ENCODE measurements around the gene IFRD2. TPM values are rescaled to one million over a fixed set of nuclear protein-coding genes. Genes with fewer than 3 reads are reported as not detected.

The IFRD2 gene
- total RNA-seq, 4 donors from 2014 or later: 42.0 to 129 (median 56.2) TPM

DNA sequence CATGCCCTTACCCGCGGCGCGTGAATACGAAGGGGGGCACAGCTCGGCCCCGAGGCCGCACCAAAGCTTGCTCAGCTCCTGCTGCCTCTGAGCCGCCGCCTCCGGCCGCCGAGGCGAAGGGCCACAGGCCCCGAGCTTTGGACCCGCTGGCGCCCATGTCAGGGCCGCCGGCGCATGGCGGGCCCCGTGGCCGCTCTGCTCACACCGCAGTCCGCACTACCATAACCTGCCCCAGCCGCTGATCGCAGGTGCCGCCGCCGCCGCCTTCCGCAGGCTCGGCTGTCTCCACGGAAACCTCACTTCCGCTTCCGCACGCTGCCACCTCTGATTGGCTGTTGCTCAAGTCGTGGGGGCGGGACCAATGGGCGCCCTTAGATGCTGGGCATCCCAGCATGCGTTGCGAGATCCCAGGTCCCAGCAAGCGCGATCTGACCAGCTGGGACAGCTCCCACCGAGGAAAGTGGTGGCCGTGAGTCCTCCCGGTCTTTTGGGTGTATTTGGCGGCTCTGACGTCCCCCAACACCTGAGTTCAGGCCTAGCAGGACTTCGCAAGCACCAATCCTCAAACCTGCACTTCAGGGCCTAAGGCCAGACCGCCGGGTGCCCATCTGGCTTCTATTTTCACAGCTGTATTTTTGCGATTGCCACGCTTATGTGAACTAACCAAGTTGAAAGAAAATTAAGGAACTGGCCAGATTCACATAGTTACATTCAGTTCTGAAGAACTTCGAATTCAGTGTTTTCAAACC, 35.9 kb upstream of the IFRD2 start, which contains the start of gene TUSC2:
TUSC2 (minus strand) TSS at position 281 of the 749 bp plus-strand sequence; CDS start at position 157, 124 bp downstream.
- TF ChIP-seq, protein P1, sequence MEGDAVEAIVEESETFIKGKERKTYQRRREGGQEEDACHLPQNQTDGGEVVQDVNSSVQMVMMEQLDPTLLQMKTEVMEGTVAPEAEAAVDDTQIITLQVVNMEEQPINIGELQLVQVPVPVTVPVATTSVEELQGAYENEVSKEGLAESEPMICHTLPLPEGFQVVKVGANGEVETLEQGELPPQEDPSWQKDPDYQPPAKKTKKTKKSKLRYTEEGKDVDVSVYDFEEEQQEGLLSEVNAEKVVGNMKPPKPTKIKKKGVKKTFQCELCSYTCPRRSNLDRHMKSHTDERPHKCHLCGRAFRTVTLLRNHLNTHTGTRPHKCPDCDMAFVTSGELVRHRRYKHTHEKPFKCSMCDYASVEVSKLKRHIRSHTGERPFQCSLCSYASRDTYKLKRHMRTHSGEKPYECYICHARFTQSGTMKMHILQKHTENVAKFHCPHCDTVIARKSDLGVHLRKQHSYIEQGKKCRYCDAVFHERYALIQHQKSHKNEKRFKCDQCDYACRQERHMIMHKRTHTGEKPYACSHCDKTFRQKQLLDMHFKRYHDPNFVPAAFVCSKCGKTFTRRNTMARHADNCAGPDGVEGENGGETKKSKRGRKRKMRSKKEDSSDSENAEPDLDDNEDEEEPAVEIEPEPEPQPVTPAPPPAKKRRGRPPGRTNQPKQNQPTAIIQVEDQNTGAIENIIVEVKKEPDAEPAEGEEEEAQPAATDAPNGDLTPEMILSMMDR (IDR thresholded peaks at IDR 0.05): peak in 1 of 5 experiments; percentile 44
- TF ChIP-seq EP300 (IDR thresholded peaks at IDR 0.05) (peak; percentile 87 to 89), POLR2A (IDR thresholded peaks at IDR 0.05) (peak; percentile 28 to 65)
- Histone ChIP-seq H3K27me3 (no peaks in the 10 kb centered on the region), H3K36me3 (peaks cover 5 to 55% (median 17%) of the 10 kb centered on the region in 3 donors), H3K4me1 (peaks cover 0 to 67% (median 21%) of the 10 kb centered on the region in 4 donors), H3K27ac (peak within 1 kb of the TSS; percentile 57 to 89 (median 86)), H3K9me3 (no peaks in the 10 kb centered on the region), H3K4me3 (peak within 1 kb of the TSS; percentile 78 to 97 (median 90))
- peak; percentile 98 for DNase-seq (ENCODE audit: low spot score in 2 of 2)
- 2 to 5% methylated on average over 30 to 43 of the region's 55 CpGs for WGBS, 2 donors

DNA sequence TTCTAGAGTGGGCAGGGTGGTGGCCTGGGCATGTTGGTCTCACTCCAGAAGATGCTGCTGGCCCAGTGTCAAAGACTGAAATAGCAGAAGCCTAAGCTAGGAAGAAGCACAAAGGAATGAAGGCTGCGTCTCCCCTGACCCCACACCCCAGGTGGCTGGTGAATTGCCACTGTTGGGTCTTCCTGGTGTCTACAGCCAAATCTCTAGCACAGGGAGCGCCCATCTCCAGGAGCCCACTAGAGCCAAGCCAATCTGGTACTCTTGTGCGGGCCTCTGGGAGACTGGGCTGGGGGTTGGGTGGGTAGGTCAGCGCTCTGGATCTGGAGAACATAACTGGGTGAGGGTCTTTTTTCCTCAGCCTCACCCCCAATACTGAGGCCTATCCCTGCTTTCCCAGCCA, 34.9 kb upstream of the IFRD2 start:
- DNase-seq (ENCODE audit: low spot score in 2 of 2): no peak
- Histone ChIP-seq H3K9me3 (no peaks in the 10 kb centered on the region), H3K27me3 (no peaks in the 10 kb centered on the region), H3K27ac (peak overlapping the region in 2 of 4 donors; percentile 88 to 89), H3K4me1 (peaks cover 0 to 70% (median 29%) of the 10 kb centered on the region in 4 donors), H3K4me3 (peak overlapping the region; percentile 78 to 97 (median 90)), H3K36me3 (peaks cover 5 to 50% (median 17%) of the 10 kb centered on the region in 3 donors)
- 70 to 75% methylated on average over 4 of the region's 4 CpGs for WGBS, 2 donors
- TF ChIP-seq EP300 (IDR thresholded peaks at IDR 0.05) (no peak), POLR2A (IDR thresholded peaks at IDR 0.05) (no peak)
- TF ChIP-seq, protein P1 (IDR thresholded peaks at IDR 0.05): no peak

DNA sequence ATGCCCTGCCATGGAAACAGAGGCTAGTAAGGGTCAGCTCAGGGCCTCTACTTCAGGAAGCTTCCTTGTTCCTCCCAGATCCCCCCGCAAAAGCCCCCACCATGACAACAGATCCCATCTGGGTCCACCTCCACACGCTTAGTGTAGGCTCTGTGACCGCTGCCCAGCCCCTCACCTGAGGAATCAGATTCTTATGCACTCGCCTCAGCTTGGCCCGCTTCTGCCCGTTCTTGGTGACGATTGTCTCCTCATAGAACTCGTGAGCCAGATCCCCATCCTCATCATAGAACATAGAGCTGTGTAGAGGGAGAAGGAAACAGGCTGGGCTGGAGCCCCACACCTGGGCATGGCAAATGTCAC, 33.9 kb upstream of the IFRD2 start:
- DNase-seq (ENCODE audit: low spot score in 2 of 2): no peak
- TF ChIP-seq, protein P1 (IDR thresholded peaks at IDR 0.05): no peak
- TF ChIP-seq POLR2A (IDR thresholded peaks at IDR 0.05) (no peak), EP300 (IDR thresholded peaks at IDR 0.05) (no peak)
- H3K4me3 ChIP-seq: no peak overlapping the region
- H3K27me3 ChIP-seq: no peaks in the 10 kb centered on the region
- WGBS, 2 donors: 86 to 90% methylated on average over 8 of the region's 8 CpGs
- H3K9me3 ChIP-seq: no peaks in the 10 kb centered on the region
- peaks cover 0 to 72% (median 32%) of the 10 kb centered on the region in 4 donors for H3K4me1 ChIP-seq
- H3K27ac ChIP-seq: no peak overlapping the region
- H3K36me3 ChIP-seq: peaks cover 5 to 40% (median 13%) of the 10 kb centered on the region in 3 donors

DNA sequence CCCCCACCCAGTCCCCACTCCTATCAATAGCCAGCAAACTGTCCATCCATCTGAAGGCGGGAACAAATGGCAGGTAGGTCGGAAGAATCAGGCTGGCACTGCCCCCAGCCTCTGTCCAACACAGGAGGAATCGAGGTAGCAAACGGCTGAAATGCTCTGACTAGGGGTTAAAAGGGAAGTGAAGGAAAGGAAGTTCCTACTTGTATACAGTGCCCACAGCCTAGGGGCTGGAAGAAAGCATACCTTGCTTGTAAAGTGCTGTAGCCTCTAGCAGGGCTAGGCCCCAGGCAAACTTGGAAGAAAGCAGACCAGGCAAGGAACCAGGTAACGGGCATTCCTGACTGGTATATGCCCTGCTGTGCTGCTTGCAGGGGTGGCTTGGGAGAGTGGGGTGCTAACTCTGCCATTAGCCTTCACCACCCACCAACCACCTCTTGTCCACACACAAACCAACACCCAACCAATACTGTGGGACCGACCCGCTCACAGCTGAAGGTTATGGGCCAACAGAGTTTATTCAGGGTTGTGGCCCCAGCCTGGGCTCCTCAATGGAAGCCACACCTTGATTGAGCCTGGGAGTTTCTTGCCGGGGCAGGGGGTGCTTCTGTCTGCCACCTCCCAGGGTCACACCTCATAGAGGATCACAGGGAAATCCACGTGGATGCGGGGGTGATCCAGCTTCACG, 33.4 kb upstream of the IFRD2 start:
- Histone ChIP-seq H3K27me3 (no peaks in the 10 kb centered on the region), H3K36me3 (peaks cover 3 to 35% (median 8%) of the 10 kb centered on the region in 3 donors), H3K4me1 (peaks cover 0 to 72% (median 32%) of the 10 kb centered on the region in 4 donors), H3K27ac (peak overlapping the region in 2 of 4 donors; percentile 5 to 99), H3K4me3 (no peak overlapping the region), H3K9me3 (no peaks in the 10 kb centered on the region)
- DNase-seq (ENCODE audit: low spot score in 2 of 2): no peak
- no peak for TF ChIP-seq EP300 (IDR thresholded peaks at IDR 0.05)
- TF ChIP-seq POLR2A (IDR thresholded peaks at IDR 0.05): no peak
- TF ChIP-seq, protein P1 (IDR thresholded peaks at IDR 0.05): no peak
- 80 to 82% methylated on average over 8 to 11 of the region's 11 CpGs for WGBS, 2 donors

DNA sequence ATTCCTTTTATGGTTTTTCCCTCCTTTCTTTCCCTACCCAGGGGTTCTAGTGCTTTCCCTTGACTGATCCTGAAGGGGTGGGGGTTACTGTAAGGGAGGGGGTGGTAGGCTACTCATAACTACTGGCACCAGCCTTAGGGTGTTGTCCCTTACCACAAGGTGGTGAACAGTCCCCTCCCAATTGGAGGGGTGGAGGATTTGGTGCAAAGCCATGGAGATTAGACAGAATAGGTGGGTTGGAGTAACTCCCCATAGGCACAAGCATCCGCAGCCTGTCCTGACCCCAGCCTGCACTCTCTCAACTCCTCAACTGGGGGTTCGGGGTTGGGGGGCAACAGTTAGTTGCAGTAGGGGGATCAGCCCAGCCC, 32.9 kb upstream of the IFRD2 start:
- Histone ChIP-seq H3K27me3 (no peaks in the 10 kb centered on the region), H3K4me3 (no peak overlapping the region), H3K36me3 (peaks cover 0 to 30% (median 2%) of the 10 kb centered on the region in 3 donors), H3K9me3 (no peaks in the 10 kb centered on the region), H3K4me1 (peaks cover 0 to 77% (median 36%) of the 10 kb centered on the region in 4 donors), H3K27ac (peak overlapping the region in 2 of 4 donors; percentile 5 to 99)
- WGBS, 2 donors: 73 to 83% methylated on average over 2 of the region's 2 CpGs
- DNase-seq (ENCODE audit: low spot score in 2 of 2): no peak
- TF ChIP-seq, protein P1 (IDR thresholded peaks at IDR 0.05): no peak
- no peak for TF ChIP-seq EP300 (IDR thresholded peaks at IDR 0.05)
- no peak for TF ChIP-seq POLR2A (IDR thresholded peaks at IDR 0.05)
